Mesenchymal stem cell (in vitro differentiated cells and primary cell): ENCODE measurements around the gene ANHX.
"Not testable (repeated sequence)": the region's sequence is repeated elsewhere in the genome, so short reads cannot be mapped to it uniquely, and the experiment has no call there.

ENCODE experiments used
- DNase-seq: peaks from one replicate; pipeline ENCODE4 v3.0.0-alpha.2; 2013
- H2AFZ ChIP-seq: one replicate; pipeline ENCODE4 v1.6.1; 2013; ENCODE audit warnings: low read depth, mild to moderate bottlenecking, control low read depth, inconsistent platforms, low read length, moderate library complexity
- H2AK5ac ChIP-seq: 2 replicates; pipeline ENCODE4 v1.6.1; 2013; ENCODE audit warnings: low read length, moderate library complexity, mild to moderate bottlenecking, inconsistent platforms; ENCODE audit not compliant: severe bottlenecking
- H2BK120ac ChIP-seq: one replicate; pipeline ENCODE4 v1.6.1; 2013; ENCODE audit warnings: low read depth, mild to moderate bottlenecking, inconsistent platforms, low read length, moderate library complexity
- H2BK12ac ChIP-seq, 2 experiments: one replicate each; pipeline ENCODE4 v1.6.1; 2013; ENCODE audit warnings: inconsistent platforms in 2 of 2, low read length in 2 of 2, mild to moderate bottlenecking in 2 of 2, moderate library complexity in 2 of 2, control low read depth in 1 of 2
- H2BK15ac ChIP-seq: one replicate; pipeline ENCODE4 v1.6.1; 2013; ENCODE audit warnings: mild to moderate bottlenecking, low read depth, inconsistent platforms; ENCODE audit not compliant: poor library complexity, severe bottlenecking
- H2BK5ac ChIP-seq: 2 replicates; pipeline ENCODE4 v1.6.1; 2013; ENCODE audit warnings: low read depth, mild to moderate bottlenecking, low read length, control low read depth, inconsistent platforms; ENCODE audit not compliant: poor library complexity, severe bottlenecking
- H3K14ac ChIP-seq, 2 experiments: one replicate each; pipeline ENCODE4 v1.6.1; 2013; ENCODE audit warnings: inconsistent platforms in 2 of 2, low read length in 2 of 2, control low read depth in 1 of 2, mild to moderate bottlenecking in 1 of 2, moderate library complexity in 1 of 2
- H3K18ac ChIP-seq, 2 experiments: one replicate each; pipeline ENCODE4 v1.6.1; 2013; ENCODE audit warnings: inconsistent platforms in 2 of 2, low read length in 2 of 2, control low read depth in 1 of 2, low read depth in 1 of 2, mild to moderate bottlenecking in 1 of 2
- H3K23ac ChIP-seq, 2 experiments: one replicate each; pipeline ENCODE4 v1.6.1; 2013; ENCODE audit warnings: inconsistent platforms in 2 of 2, low read length in 2 of 2, mild to moderate bottlenecking in 2 of 2, moderate library complexity in 2 of 2, control low read depth in 1 of 2
- H3K27ac ChIP-seq: 2 replicates; pipeline ENCODE4 v1.5.1; 2013; ENCODE audit warnings: mild to moderate bottlenecking, moderate library complexity, low read length, control low read depth, inconsistent platforms; ENCODE audit not compliant: poor library complexity, severe bottlenecking
- H3K27me3 ChIP-seq, 2 experiments: 2 replicates each; pipeline versions ENCODE4 v1.6.1 to v1.7.0; 2013; ENCODE audit warnings: low read length in 2 of 2, mild to moderate bottlenecking in 2 of 2, moderate library complexity in 2 of 2, control low read depth in 1 of 2, inconsistent platforms in 1 of 2; ENCODE audit not compliant: control insufficient read depth in 1 of 2, insufficient read depth in 1 of 2
- H3K36me3 ChIP-seq, 2 experiments: 2 replicates each; pipeline versions ENCODE4 v1.6.1 to v1.7.0; 2013; ENCODE audit warnings: low read length in 2 of 2, control low read depth in 1 of 2, inconsistent platforms in 1 of 2, low read depth in 1 of 2, mild to moderate bottlenecking in 1 of 2; ENCODE audit not compliant: insufficient read depth in 2 of 2, control insufficient read depth in 1 of 2
- H3K4ac ChIP-seq, 2 experiments: one replicate each; pipeline ENCODE4 v1.6.1; 2013; ENCODE audit warnings: inconsistent platforms in 2 of 2, low read length in 2 of 2, mild to moderate bottlenecking in 2 of 2, moderate library complexity in 2 of 2, control low read depth in 1 of 2, low read depth in 1 of 2
- H3K4me1 ChIP-seq: 2 replicates; pipeline ENCODE4 v1.6.1; 2013; ENCODE audit warnings: low read depth, low read length, control low read depth; ENCODE audit not compliant: control insufficient read depth, insufficient read depth
- H3K4me2 ChIP-seq: 2 replicates; pipeline ENCODE4 v1.6.1; 2013; ENCODE audit warnings: low read length, mild to moderate bottlenecking, inconsistent platforms; ENCODE audit not compliant: poor library complexity, severe bottlenecking
- H3K4me3 ChIP-seq, 2 experiments: 2 replicates each; pipeline versions ENCODE4 v1.5.1 to v1.7.0; 2013; ENCODE audit warnings: low read length in 2 of 2, mild to moderate bottlenecking in 2 of 2, control low read depth in 1 of 2, low read depth in 1 of 2; ENCODE audit not compliant: insufficient read depth in 1 of 2
- H3K79me1 ChIP-seq: replicated peaks from 2 replicates; pipeline ENCODE4 v1.6.1; 2013; ENCODE audit warnings: mild to moderate bottlenecking, control low read depth, low read length, inconsistent platforms; ENCODE audit not compliant: poor library complexity, severe bottlenecking
- H3K9ac ChIP-seq: 2 replicates; pipeline ENCODE4 v1.7.0; 2013; ENCODE audit warnings: mild to moderate bottlenecking, low read length, moderate library complexity
- H3K9me3 ChIP-seq: 2 replicates; pipeline ENCODE4 v1.7.0; 2013; ENCODE audit warnings: mild to moderate bottlenecking, low read length; ENCODE audit not compliant: control insufficient read depth
- H4K8ac ChIP-seq: one replicate; pipeline ENCODE4 v1.6.1; 2013; ENCODE audit warnings: inconsistent platforms, mild to moderate bottlenecking, low read length, moderate library complexity
- H4K91ac ChIP-seq: one replicate; pipeline ENCODE4 v1.6.1; 2013; ENCODE audit warnings: mild to moderate bottlenecking, low read length, inconsistent platforms
- WGBS: methylation state at CpG from one replicate; pipeline ENCODE4 v1.1.7; 2013; ENCODE audit warnings: mixed read lengths; 5-methylcytosine and 5-hydroxymethylcytosine counted together

Gene ANHX

GRCh38 chr12:133255833-133256232 lies 20.2 kb upstream of the ANHX start:
- not testable (repeated sequence) for H2BK12ac ChIP-seq, H4K8ac ChIP-seq, H3K4ac ChIP-seq, H4K91ac ChIP-seq, H3K4me2 ChIP-seq, H3K4me3 ChIP-seq, H2BK120ac ChIP-seq, H3K23ac ChIP-seq, H2AK5ac ChIP-seq, H2BK15ac ChIP-seq, DNase-seq, H2BK5ac ChIP-seq, H3K14ac ChIP-seq, H2AFZ ChIP-seq, H3K9ac ChIP-seq, H3K18ac ChIP-seq, H3K4me1 ChIP-seq, H3K27ac ChIP-seq, H3K36me3 ChIP-seq, H3K27me3 ChIP-seq, H3K79me1 ChIP-seq
- 20% methylated on average over 1 of the region's 1 CpG for WGBS
- H3K9me3 ChIP-seq = peaks cover 33% of the 10 kb centered on the region

- H3K23ac ChIP-seq = no peak overlapping the region
- H2AFZ ChIP-seq = no peak overlapping the region
- no peaks in the 10 kb centered on the region for H3K36me3 ChIP-seq
- H3K4ac ChIP-seq = no peak overlapping the region
- no peak overlapping the region for H2AK5ac ChIP-seq
- WGBS = 46% methylated on average over 3 of the region's 6 CpGs
- peaks cover 35% of the 10 kb centered on the region for H3K9me3 ChIP-seq
- no peak overlapping the region for H3K4me3 ChIP-seq
- H2BK12ac ChIP-seq = no peak overlapping the region
- H3K79me1 ChIP-seq = no peaks in the 10 kb centered on the region
- DNase-seq = no peak
- no peak overlapping the region for H4K8ac ChIP-seq
- H3K14ac ChIP-seq = no peak overlapping the region
- H3K27ac ChIP-seq = no peak overlapping the region
- H2BK5ac ChIP-seq = no peak overlapping the region
- H2BK15ac ChIP-seq = no peak overlapping the region
- no peak overlapping the region for H4K91ac ChIP-seq
- no peaks in the 10 kb centered on the region for H3K27me3 ChIP-seq
- no peak overlapping the region for H3K9ac ChIP-seq
- no peak overlapping the region for H3K4me2 ChIP-seq
- H3K4me1 ChIP-seq = no peaks in the 10 kb centered on the region
- H3K18ac ChIP-seq = no peak overlapping the region
- H2BK120ac ChIP-seq = no peak overlapping the region
Measured at GRCh38 chr12:133251732-133252131, 16.1 kb upstream of the ANHX start.

GRCh38 chr12:133236556-133236955 lies 879 bp upstream of the ANHX start:
- no peak overlapping the region for H3K9ac ChIP-seq
- no peaks in the 10 kb centered on the region for H3K79me1 ChIP-seq
- H3K9me3 ChIP-seq = peaks cover 51% of the 10 kb centered on the region
- no peak overlapping the region for H2AK5ac ChIP-seq
- no peak overlapping the region for H3K4ac ChIP-seq
- H4K8ac ChIP-seq = no peak overlapping the region
- H2AFZ ChIP-seq = no peak overlapping the region
- no peak overlapping the region for H3K27ac ChIP-seq
- no peaks in the 10 kb centered on the region for H3K27me3 ChIP-seq
- H3K14ac ChIP-seq = no peak overlapping the region
- no peak overlapping the region for H3K4me2 ChIP-seq
- no peak overlapping the region for H3K4me3 ChIP-seq
- no peak overlapping the region for H4K91ac ChIP-seq
- 93% methylated on average over 12 of the region's 12 CpGs for WGBS
- DNase-seq = no peak
- no peak overlapping the region for H3K23ac ChIP-seq
- no peak overlapping the region for H2BK12ac ChIP-seq
- no peaks in the 10 kb centered on the region for H3K36me3 ChIP-seq
- H3K18ac ChIP-seq = no peak overlapping the region
- no peak overlapping the region for H2BK15ac ChIP-seq
- H2BK120ac ChIP-seq = no peak overlapping the region
- H2BK5ac ChIP-seq = no peak overlapping the region
- no peaks in the 10 kb centered on the region for H3K4me1 ChIP-seq

GRCh38 chr12:133236144-133236543 lies 467 bp upstream of the ANHX start:
- Histone ChIP-seq H3K18ac (no peak overlapping the region), H2AK5ac (no peak overlapping the region), H2BK120ac (no peak overlapping the region), H3K27ac (no peak overlapping the region), H2AFZ (no peak overlapping the region), H2BK15ac (no peak overlapping the region), H3K4me3 (no peak overlapping the region), H3K79me1 (no peaks in the 10 kb centered on the region), H4K91ac (no peak overlapping the region), H3K4ac (no peak overlapping the region), H3K27me3 (no peaks in the 10 kb centered on the region), H3K36me3 (no peaks in the 10 kb centered on the region), H3K4me2 (no peak overlapping the region), H2BK12ac (no peak overlapping the region), H2BK5ac (no peak overlapping the region), H3K9ac (no peak overlapping the region), H4K8ac (no peak overlapping the region), H3K23ac (no peak overlapping the region), H3K4me1 (no peaks in the 10 kb centered on the region), H3K14ac (no peak overlapping the region), H3K9me3 (peaks cover 52% of the 10 kb centered on the region)
- no peak for DNase-seq
- 98% methylated on average over 40 of the region's 44 CpGs for WGBS
